Coronary artery (tissue), 2 donors: Measurements from ENCODE around the gene TCF15.
A peak's percentile ranks its signal among the peaks of the same experiment; 100 is the strongest.

ENCODE experiments used
- DNase-seq: peaks from one replicate; pipeline ENCODE4 v3.0.0-alpha.2; 2017; ENCODE audit warnings: low spot score
- H3K27ac ChIP-seq, 2 donors: fragments of 200-600 bp; sonication (generic); one replicate each; pipeline ENCODE4 v1.5.1; 2016 to 2019
- H3K4me3 ChIP-seq: fragments of 200-600 bp; sonication (generic); 2 replicates; pipeline ENCODE4 v1.5.1; 2016; ENCODE audit warnings: mild to moderate bottlenecking, moderate library complexity
- TF ChIP-seq, protein P1 (sequence below): fragments of 200-600 bp; sonication (generic); IDR thresholded peaks from one replicate; pipeline ENCODE4 v1.5.1; 2019; ENCODE audit warnings: antibody characterized with exemption

TCF15 gene

DNA sequence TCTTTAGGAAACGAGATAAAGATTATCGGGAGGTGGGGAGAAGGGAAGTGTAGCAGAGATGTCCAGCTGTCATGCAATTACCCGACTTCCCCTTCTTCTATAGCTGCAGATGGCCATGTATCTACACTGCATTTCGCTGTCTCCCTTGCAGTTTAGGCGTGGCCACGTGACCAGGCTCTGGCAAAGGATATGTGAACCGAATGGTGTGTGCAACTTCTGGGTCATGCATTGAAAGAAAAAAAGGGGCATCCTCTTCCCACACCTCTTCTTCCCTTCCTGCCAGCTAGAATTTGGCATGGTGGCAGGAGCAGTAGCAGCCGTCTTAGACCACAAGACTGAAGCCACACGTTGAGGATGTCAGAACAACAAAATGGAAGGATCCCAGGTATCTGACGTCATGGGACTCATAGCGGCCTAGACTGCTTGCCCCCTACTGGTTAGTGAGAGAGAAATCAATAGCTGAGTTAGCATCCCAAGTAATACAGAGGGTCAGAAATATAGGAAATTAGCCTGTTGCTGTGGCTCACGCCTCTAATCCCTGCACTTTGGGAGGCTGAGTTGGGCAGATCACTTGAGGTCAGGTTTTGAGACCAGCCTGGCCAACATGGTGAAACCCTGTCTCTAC lies 32.8 kb downstream of the TCF15 start:
- DNase-seq, result no peak
- TF ChIP-seq, protein P1, sequence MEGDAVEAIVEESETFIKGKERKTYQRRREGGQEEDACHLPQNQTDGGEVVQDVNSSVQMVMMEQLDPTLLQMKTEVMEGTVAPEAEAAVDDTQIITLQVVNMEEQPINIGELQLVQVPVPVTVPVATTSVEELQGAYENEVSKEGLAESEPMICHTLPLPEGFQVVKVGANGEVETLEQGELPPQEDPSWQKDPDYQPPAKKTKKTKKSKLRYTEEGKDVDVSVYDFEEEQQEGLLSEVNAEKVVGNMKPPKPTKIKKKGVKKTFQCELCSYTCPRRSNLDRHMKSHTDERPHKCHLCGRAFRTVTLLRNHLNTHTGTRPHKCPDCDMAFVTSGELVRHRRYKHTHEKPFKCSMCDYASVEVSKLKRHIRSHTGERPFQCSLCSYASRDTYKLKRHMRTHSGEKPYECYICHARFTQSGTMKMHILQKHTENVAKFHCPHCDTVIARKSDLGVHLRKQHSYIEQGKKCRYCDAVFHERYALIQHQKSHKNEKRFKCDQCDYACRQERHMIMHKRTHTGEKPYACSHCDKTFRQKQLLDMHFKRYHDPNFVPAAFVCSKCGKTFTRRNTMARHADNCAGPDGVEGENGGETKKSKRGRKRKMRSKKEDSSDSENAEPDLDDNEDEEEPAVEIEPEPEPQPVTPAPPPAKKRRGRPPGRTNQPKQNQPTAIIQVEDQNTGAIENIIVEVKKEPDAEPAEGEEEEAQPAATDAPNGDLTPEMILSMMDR, result no peak
- Histone ChIP-seq H3K27ac (no peak overlapping the region), H3K4me3 (no peak overlapping the region)

DNA sequence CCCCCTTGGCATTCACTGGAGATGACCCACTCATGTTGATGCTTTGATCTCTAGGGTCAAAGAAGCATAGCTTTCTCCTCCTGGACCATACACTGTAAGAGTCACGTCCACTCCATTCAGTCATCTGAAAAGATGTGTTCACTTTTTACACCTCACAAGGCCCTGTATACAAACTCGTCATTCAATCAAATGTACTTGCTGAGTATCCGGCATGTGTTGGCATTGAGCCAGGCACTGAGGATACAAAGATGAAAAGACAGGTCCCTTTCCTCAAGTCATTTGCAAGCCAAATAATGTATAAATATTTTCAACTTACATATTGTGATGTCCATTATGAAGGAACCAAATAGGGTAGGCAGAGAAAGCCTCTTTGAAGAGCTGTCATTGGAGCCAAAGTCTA lies 34.0 kb downstream of the TCF15 start:
- Histone ChIP-seq H3K27ac (no peak overlapping the region), H3K4me3 (no peak overlapping the region)
- TF ChIP-seq, protein P1, result no peak
- DNase-seq, result no peak

DNA sequence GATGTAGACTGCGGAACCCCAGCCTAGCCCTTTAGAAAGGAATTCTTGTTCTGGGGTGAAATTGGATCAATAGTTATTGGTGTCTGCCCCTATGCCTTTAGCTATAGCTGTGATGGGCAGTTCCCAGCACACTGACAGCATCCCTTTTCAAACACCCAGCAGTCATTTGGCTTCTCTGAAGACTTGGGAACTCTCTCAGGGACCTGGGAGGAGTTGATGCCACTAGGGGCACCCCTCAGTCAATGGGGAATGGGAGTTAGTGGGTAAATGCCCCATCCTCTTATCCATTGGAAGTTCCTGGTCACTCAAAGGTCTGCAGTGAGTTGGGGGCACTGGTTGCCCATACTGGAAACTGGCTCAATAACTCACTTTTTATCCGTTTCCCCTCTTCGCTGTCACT lies 34.9 kb downstream of the TCF15 start:
- H3K27ac ChIP-seq, result no peak overlapping the region
- TF ChIP-seq, protein P1, result no peak
- H3K4me3 ChIP-seq, result no peak overlapping the region
- DNase-seq, result no peak

DNA sequence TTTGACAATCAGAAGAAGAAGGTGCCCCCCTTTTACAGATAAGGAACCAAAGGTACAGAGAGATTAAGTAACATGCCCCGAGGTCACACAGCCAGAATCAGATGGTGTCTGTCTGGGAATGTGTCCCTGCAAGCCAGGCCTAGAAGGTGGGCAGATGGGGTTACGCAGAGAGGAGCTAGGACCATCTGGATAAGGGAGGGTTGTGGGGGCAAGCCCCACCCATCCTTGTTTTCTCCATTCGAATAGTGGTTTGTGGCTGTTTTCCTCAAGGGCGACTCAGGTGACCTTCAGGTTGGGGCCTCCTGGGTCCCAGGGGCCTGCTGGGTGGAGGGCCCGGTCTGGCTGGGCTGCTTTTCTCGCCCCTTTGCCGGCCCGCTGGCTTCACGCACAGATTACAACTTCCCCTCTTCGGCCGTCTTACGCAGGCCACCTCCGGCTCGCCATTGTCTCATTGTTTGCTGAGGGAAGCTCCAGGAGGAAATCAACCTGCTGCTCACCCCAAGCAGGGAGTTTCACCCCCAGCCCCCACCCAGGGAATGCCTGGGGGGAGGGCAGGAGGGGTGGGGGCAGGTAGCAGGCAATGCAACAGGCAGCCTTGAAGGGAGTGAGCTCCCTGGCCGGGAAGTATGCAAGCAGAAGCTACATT lies 35.7 kb downstream of the TCF15 start:
- Histone ChIP-seq H3K27ac (peak overlapping the region in 1 of 2 donors; percentile 56), H3K4me3 (no peak overlapping the region)
- no peak for DNase-seq

DNA sequence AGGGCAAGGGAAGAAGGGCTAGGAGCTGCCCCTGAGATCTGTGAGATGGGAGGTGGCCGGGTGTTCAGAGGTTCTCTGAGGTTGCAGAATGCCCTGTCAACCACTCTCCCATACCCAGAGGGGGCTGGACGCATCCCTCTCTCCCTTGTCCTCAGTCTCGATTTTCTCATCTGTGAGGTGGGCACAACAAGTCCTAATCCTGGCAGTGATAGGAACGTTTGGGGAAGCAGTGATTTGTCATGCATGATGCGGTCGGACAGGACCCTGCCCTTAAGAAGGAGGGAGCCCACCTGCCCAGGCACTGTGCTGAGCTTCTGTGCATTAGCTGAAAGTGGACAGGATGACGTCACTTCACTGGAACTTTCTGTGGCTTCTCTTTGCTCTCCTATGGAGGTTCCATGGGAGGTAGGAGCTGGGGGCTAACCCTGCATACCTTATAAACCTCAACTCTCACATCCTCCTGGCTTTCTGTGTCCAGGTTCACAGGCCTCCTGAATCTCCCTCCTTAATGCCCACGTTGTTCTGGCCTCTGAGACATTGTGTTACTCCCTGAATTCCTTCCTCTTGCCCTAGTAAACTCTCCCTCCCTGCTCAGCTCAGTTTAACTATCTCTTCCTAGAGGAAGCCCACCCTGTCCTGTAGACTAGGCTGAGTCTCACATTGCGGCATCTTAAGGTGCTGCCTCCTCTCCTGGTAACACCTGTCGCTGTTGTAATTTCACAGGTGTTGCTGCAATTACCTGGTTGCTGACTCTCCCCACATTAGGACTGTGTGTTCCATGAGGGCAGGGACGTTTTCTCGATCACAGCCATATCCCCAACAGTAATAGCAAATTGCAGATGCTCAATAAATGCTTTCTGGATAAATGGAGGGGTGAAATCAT lies 36.5 kb downstream of the TCF15 start:
- H3K27ac ChIP-seq, result no peak overlapping the region
- DNase-seq, result no peak
- no peak overlapping the region for H3K4me3 ChIP-seq
- TF ChIP-seq, protein P1, result no peak

More for the DNA sequence above, 35.7 kb downstream of the TCF15 start:
- TF ChIP-seq, protein P1, result no peak

DNA sequence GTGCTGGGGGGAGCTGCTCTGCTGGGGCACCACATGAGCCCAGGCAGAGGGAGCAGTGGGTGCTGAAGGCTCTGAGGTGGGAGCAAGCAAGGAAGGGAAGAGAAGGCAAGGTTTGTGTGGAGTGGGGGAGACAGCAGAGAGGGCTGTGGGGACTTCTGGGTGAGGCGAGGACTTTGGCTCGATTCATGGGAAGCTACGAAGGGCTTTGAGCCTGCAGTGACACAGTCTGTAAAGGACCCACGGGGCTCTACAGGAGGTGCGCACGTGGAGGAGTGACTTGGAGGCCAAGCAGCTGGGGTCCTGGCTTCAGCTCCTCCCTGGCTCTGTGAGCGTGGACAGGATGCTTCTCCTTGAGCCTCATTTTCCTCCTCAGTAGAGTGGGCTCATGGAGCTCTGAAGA lies 37.4 kb downstream of the TCF15 start:
- TF ChIP-seq, protein P1, result no peak
- DNase-seq, result no peak
- H3K27ac ChIP-seq, result no peak overlapping the region
- H3K4me3 ChIP-seq, result no peak overlapping the region
